ENCODE results near the gene TCEANC2.

Gene TCEANC2

GRCh38 chr1:54131419-54131818 lies 78.0 kb downstream of the TCEANC2 start:
- no peaks in the 10 kb centered on the region for H3K36me3 ChIP-seq (ENCODE audit: control insufficient read depth, insufficient read depth, low read length)
- H3K4me1 ChIP-seq (ENCODE audit: control insufficient read depth, insufficient read depth, low read length, poor library complexity, severe bottlenecking): no peaks in the 10 kb centered on the region
- no peak overlapping the region for H3K27ac ChIP-seq (ENCODE audit: insufficient read depth, low read length, poor library complexity, severe bottlenecking)
- no peak for DNase-seq
- H3K9me3 ChIP-seq (ENCODE audit: control insufficient read depth, low read length): no peaks in the 10 kb centered on the region
- H3K4me3 ChIP-seq (ENCODE audit: insufficient read depth, low read depth, low read length, poor library complexity, severe bottlenecking): no peak overlapping the region
- no peaks in the 10 kb centered on the region for H3K27me3 ChIP-seq (replicated peaks; ENCODE audit: control insufficient read depth, insufficient read depth, low read length, poor library complexity, severe bottlenecking)

DNA sequence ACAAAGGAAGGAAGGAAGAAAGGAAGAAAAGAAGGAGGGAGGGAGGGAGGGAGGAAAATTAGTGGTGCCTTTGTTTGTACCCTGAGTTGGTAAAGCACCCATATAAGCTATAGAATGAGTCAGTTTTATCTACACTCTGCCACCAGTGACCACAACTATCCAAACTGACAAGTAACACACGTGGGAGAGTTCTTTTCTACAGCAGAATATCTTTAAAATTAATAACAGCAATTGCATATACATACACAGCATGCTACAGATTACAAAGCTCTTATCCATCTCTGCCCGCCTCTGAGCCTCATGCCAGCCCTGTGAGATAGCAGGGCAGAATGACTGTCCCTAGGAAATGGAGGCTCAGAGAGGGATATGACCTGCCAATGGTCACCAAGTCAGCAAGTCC lies 79.1 kb downstream of the TCEANC2 start:
- no peak for DNase-seq
- Histone ChIP-seq H3K27ac (ENCODE audit: insufficient read depth, low read length, poor library complexity, severe bottlenecking) (no peak overlapping the region), H3K27me3 (replicated peaks; ENCODE audit: control insufficient read depth, insufficient read depth, low read length, poor library complexity, severe bottlenecking) (no peaks in the 10 kb centered on the region), H3K9me3 (ENCODE audit: control insufficient read depth, low read length) (no peaks in the 10 kb centered on the region), H3K4me3 (ENCODE audit: insufficient read depth, low read depth, low read length, poor library complexity, severe bottlenecking) (no peak overlapping the region), H3K4me1 (ENCODE audit: control insufficient read depth, insufficient read depth, low read length, poor library complexity, severe bottlenecking) (no peaks in the 10 kb centered on the region), H3K36me3 (ENCODE audit: control insufficient read depth, insufficient read depth, low read length) (no peaks in the 10 kb centered on the region)

GRCh38 chr1:54134295-54134694 lies 80.9 kb downstream of the TCEANC2 start:
- Histone ChIP-seq H3K36me3 (ENCODE audit: control insufficient read depth, insufficient read depth, low read length) (no peaks in the 10 kb centered on the region), H3K9me3 (ENCODE audit: control insufficient read depth, low read length) (no peaks in the 10 kb centered on the region), H3K4me1 (ENCODE audit: control insufficient read depth, insufficient read depth, low read length, poor library complexity, severe bottlenecking) (no peaks in the 10 kb centered on the region), H3K27ac (ENCODE audit: insufficient read depth, low read length, poor library complexity, severe bottlenecking) (no peak overlapping the region), H3K27me3 (replicated peaks; ENCODE audit: control insufficient read depth, insufficient read depth, low read length, poor library complexity, severe bottlenecking) (no peaks in the 10 kb centered on the region), H3K4me3 (ENCODE audit: insufficient read depth, low read depth, low read length, poor library complexity, severe bottlenecking) (no peak overlapping the region)
- DNase-seq: no peak

DNA sequence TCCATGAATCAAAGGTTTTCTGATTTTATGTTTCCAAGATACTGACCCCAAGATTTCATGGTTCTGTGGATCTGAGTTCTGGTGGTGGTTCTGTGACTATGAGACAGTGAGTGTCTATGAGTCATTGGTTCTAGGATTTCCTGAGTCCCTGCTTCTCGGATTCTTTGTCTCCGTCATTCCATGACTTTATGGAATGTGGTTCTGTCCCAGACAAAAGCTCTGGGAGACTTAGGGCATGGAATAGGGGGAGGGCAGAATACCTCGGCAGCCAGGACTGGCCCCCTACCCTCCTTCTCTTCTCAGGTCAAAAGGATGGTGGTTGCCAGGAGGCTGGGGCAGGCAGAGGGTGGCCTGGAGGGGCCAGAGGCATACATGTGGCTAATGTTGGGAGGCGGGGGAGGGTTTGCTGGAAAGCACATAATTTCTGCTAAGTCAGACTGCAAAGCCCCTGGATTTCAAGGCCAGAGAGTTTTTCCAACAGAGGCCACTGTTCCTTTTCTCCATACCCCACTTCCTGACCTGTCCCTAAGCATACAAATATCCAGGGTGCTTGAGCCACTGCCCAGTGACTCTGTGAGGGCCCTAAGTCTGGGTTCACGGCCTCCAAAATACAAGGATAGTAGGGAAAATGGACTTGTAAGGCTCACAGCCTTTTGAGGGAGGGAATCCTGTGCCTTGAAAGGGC lies 82.2 kb downstream of the TCEANC2 start:
- Histone ChIP-seq H3K4me1 (ENCODE audit: control insufficient read depth, insufficient read depth, low read length, poor library complexity, severe bottlenecking) (no peaks in the 10 kb centered on the region), H3K9me3 (ENCODE audit: control insufficient read depth, low read length) (no peaks in the 10 kb centered on the region), H3K36me3 (ENCODE audit: control insufficient read depth, insufficient read depth, low read length) (no peaks in the 10 kb centered on the region), H3K27me3 (replicated peaks; ENCODE audit: control insufficient read depth, insufficient read depth, low read length, poor library complexity, severe bottlenecking) (no peaks in the 10 kb centered on the region), H3K4me3 (ENCODE audit: insufficient read depth, low read depth, low read length, poor library complexity, severe bottlenecking) (no peak overlapping the region), H3K27ac (ENCODE audit: insufficient read depth, low read length, poor library complexity, severe bottlenecking) (no peak overlapping the region)
- no peak for DNase-seq

DNA sequence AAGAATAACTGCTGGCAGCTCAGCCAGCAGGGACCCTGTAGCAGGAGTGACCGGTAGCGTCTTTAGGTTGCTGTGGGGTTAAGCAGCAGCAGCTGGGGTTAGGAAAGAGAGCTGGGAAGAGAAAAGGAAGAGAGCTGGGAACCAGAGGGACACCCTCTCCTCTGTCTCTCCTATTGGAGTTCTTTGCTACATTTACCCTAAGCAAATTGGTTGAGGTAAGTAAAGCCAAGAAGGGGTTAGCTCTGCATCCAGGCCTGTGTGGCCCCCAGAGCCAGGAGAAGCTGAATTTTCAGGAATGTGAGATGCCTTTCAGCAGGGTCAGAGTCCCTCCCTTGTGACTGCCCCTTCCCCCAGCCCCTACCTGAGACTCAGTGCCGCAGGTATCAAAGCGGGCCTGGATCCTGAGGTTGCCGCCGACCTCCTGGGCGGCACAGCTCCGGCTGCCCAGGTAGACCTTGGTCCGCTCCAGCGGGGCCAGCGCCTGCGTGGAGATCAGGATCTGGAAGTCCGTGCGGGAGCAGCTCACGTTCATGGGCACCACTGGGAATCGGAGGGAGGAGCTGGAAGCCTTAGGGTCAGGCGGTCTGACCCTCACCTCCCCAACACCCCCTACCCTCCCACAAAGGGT lies 83.0 kb downstream of the TCEANC2 start:
- no peak overlapping the region for H3K27ac ChIP-seq (ENCODE audit: insufficient read depth, low read length, poor library complexity, severe bottlenecking)
- H3K4me1 ChIP-seq (ENCODE audit: control insufficient read depth, insufficient read depth, low read length, poor library complexity, severe bottlenecking): no peaks in the 10 kb centered on the region
- H3K27me3 ChIP-seq (replicated peaks; ENCODE audit: control insufficient read depth, insufficient read depth, low read length, poor library complexity, severe bottlenecking): no peaks in the 10 kb centered on the region
- H3K9me3 ChIP-seq (ENCODE audit: control insufficient read depth, low read length): no peaks in the 10 kb centered on the region
- no peak overlapping the region for H3K4me3 ChIP-seq (ENCODE audit: insufficient read depth, low read depth, low read length, poor library complexity, severe bottlenecking)
- DNase-seq: no peak
- H3K36me3 ChIP-seq (ENCODE audit: control insufficient read depth, insufficient read depth, low read length): no peaks in the 10 kb centered on the region

DNA sequence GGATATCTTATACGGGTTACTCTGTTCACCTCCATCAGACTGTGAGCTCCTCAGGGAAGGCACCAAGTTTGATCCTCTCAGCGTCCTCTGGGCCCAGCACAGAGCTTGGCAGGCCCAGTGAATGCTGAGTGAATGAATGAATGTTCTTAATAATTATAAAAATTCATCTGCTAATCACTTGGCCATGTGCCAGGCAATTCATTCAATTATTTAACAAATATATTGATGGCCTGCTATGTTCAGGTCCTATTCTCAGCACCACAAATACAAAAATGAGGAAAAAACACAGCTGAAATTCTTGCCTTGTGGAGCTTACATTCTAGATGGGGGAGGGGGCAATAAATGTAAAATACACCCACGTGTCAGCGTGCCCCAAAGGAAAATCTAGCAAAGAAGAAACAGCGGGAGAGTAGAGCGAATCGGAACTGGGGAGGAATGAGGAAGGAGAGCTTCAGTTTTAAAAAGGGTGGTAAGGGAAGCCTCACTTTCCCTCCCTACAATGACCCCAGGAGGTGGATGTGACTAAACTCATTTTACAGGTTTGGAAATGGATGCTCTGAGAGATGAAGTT lies 83.6 kb downstream of the TCEANC2 start:
- Histone ChIP-seq H3K4me1 (ENCODE audit: control insufficient read depth, insufficient read depth, low read length, poor library complexity, severe bottlenecking) (no peaks in the 10 kb centered on the region), H3K36me3 (ENCODE audit: control insufficient read depth, insufficient read depth, low read length) (no peaks in the 10 kb centered on the region), H3K9me3 (ENCODE audit: control insufficient read depth, low read length) (no peaks in the 10 kb centered on the region), H3K27ac (ENCODE audit: insufficient read depth, low read length, poor library complexity, severe bottlenecking) (no peak overlapping the region), H3K27me3 (replicated peaks; ENCODE audit: control insufficient read depth, insufficient read depth, low read length, poor library complexity, severe bottlenecking) (no peaks in the 10 kb centered on the region), H3K4me3 (ENCODE audit: insufficient read depth, low read depth, low read length, poor library complexity, severe bottlenecking) (no peak overlapping the region)
- DNase-seq: no peak

GRCh38 chr1:54137534-54138061 lies 84.2 kb downstream of the TCEANC2 start:
- Histone ChIP-seq H3K36me3 (ENCODE audit: control insufficient read depth, insufficient read depth, low read length) (no peaks in the 10 kb centered on the region), H3K27ac (ENCODE audit: insufficient read depth, low read length, poor library complexity, severe bottlenecking) (no peak overlapping the region), H3K4me3 (ENCODE audit: insufficient read depth, low read depth, low read length, poor library complexity, severe bottlenecking) (no peak overlapping the region), H3K27me3 (replicated peaks; ENCODE audit: control insufficient read depth, insufficient read depth, low read length, poor library complexity, severe bottlenecking) (no peaks in the 10 kb centered on the region), H3K4me1 (ENCODE audit: control insufficient read depth, insufficient read depth, low read length, poor library complexity, severe bottlenecking) (no peaks in the 10 kb centered on the region), H3K9me3 (ENCODE audit: control insufficient read depth, low read length) (no peaks in the 10 kb centered on the region)
- DNase-seq: no peak

GRCh38 chr1:54138994-54139393 lies 85.6 kb downstream of the TCEANC2 start:
- DNase-seq: no peak
- Histone ChIP-seq H3K4me1 (ENCODE audit: control insufficient read depth, insufficient read depth, low read length, poor library complexity, severe bottlenecking) (no peaks in the 10 kb centered on the region), H3K27ac (ENCODE audit: insufficient read depth, low read length, poor library complexity, severe bottlenecking) (no peak overlapping the region), H3K27me3 (replicated peaks; ENCODE audit: control insufficient read depth, insufficient read depth, low read length, poor library complexity, severe bottlenecking) (no peaks in the 10 kb centered on the region), H3K9me3 (ENCODE audit: control insufficient read depth, low read length) (no peaks in the 10 kb centered on the region), H3K36me3 (ENCODE audit: control insufficient read depth, insufficient read depth, low read length) (no peaks in the 10 kb centered on the region), H3K4me3 (ENCODE audit: insufficient read depth, low read depth, low read length, poor library complexity, severe bottlenecking) (no peak overlapping the region)

DNA sequence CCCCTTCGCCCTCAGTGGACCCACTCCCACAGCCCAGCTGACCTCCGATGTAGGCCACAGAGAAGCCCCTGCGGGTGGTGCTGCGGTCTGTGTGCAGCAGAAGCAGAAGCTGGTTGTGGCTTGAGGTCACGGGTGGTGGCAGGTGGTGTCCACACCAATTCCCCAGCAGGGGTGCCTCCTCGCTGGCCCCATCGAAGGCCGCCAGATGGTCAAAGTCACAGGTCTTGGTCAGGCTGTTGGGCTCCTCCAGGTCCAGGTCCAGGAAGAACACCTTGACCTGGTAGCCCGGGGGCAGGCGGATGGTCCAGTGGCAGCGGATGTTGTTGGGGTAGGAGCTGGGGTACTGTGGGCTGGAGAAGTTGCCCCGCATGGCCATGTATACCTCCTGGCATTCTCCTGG lies 86.3 kb downstream of the TCEANC2 start:
- Histone ChIP-seq H3K27me3 (replicated peaks; ENCODE audit: control insufficient read depth, insufficient read depth, low read length, poor library complexity, severe bottlenecking) (no peaks in the 10 kb centered on the region), H3K4me1 (ENCODE audit: control insufficient read depth, insufficient read depth, low read length, poor library complexity, severe bottlenecking) (no peaks in the 10 kb centered on the region), H3K9me3 (ENCODE audit: control insufficient read depth, low read length) (no peaks in the 10 kb centered on the region), H3K36me3 (ENCODE audit: control insufficient read depth, insufficient read depth, low read length) (no peaks in the 10 kb centered on the region), H3K4me3 (ENCODE audit: insufficient read depth, low read depth, low read length, poor library complexity, severe bottlenecking) (no peak overlapping the region), H3K27ac (ENCODE audit: insufficient read depth, low read length, poor library complexity, severe bottlenecking) (no peak overlapping the region)
- no peak for DNase-seq

DNA sequence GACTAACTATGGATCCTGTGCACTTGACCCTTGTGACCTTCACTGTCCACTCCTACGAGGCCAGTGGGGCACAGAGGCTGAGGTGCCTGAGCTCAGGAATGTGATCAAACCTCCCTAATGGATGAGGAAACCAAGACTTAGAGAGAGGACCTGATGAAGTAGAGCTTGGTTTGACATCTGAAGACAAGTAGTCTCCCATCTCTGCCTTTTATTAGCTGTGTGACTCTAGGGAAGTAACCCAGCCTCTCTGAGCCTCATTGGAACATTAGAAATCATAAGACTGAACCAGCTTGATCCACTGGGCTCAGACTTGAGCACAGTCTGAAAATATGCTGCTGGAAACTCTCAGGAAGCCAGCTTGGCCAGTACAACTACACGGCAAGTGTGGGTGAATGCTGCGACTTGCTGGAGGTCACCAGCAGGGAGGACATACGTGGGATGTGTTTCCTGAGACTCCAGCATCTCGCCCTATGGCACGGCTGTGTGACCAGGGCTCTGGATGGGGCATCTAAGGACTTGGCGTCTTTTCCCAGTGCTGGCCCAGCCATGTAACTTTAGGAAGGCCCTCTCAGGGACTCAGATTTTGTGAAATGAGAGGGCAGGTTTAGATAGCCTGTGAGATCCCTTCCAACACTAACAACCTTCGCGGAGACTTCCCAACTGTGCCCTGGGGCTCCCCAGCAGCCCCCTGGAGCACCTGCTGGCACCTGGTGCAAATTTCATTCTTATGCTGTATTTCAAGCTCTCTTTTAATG lies 88.9 kb downstream of the TCEANC2 start:
- H3K27ac ChIP-seq (ENCODE audit: insufficient read depth, low read length, poor library complexity, severe bottlenecking): no peak overlapping the region
- no peaks in the 10 kb centered on the region for H3K36me3 ChIP-seq (ENCODE audit: control insufficient read depth, insufficient read depth, low read length)
- no peak for DNase-seq
- no peaks in the 10 kb centered on the region for H3K9me3 ChIP-seq (ENCODE audit: control insufficient read depth, low read length)
- H3K4me1 ChIP-seq (ENCODE audit: control insufficient read depth, insufficient read depth, low read length, poor library complexity, severe bottlenecking): no peaks in the 10 kb centered on the region
- H3K4me3 ChIP-seq (ENCODE audit: insufficient read depth, low read depth, low read length, poor library complexity, severe bottlenecking): no peak overlapping the region
- H3K27me3 ChIP-seq (replicated peaks; ENCODE audit: control insufficient read depth, insufficient read depth, low read length, poor library complexity, severe bottlenecking): no peaks in the 10 kb centered on the region
